Measurements from ENCODE around the gene OR13C5.
"Not testable (repeated sequence)": the region's sequence is repeated elsewhere in the genome, so short reads cannot be mapped to it uniquely, and the experiment has no call there.

OR13C5 gene

GRCh38 chr9:104599313-104599712, at the start of gene OR13C5:
TSS of gene OR13C5 (minus strand) at chr9:104599413. CDS start at chr9:104599413, 0 bp downstream.
- DNase-seq (ENCODE audit: low read depth in 2 of 2) = not testable (repeated sequence)

- no peak for DNase-seq (ENCODE audit: low read depth in 2 of 2)
These were observed 36.2 kb upstream of the OR13C5 start for GRCh38 chr9:104635456-104635855.

- no peak for DNase-seq (ENCODE audit: low read depth in 2 of 2)
These were observed 34.8 kb upstream of the OR13C5 start for GRCh38 chr9:104633976-104634520.

GRCh38 chr9:104625964-104626363, 26.8 kb upstream of the OR13C5 start:
- not testable (repeated sequence) for DNase-seq (ENCODE audit: low read depth in 2 of 2)

GRCh38 chr9:104618104-104618503, 18.9 kb upstream of the OR13C5 start, which contains the start of gene OR13C9:
TSS of gene OR13C9 (minus strand) at chr9:104618204. CDS start at chr9:104618204, 0 bp downstream.
- DNase-seq (ENCODE audit: low read depth in 2 of 2) = no peak

- DNase-seq (ENCODE audit: low read depth in 2 of 2) = no peak
These were observed 18.2 kb upstream of the OR13C5 start for GRCh38 chr9:104617418-104617817.

- no peak for DNase-seq (ENCODE audit: low read depth in 2 of 2)
These were observed 12.0 kb upstream of the OR13C5 start for GRCh38 chr9:104611213-104611612.

- DNase-seq (ENCODE audit: low read depth in 2 of 2) = no peak
These were observed 9.1 kb upstream of the OR13C5 start for GRCh38 chr9:104608336-104608735.

GRCh38 chr9:104606152-104606551, 6.9 kb upstream of the OR13C5 start:
- DNase-seq (ENCODE audit: low read depth in 2 of 2) = no peak

GRCh38 chr9:104605527-104605926, 6.3 kb upstream of the OR13C5 start, which contains the start of gene OR13C2:
TSS of gene OR13C2 (minus strand) at chr9:104605627. CDS start at chr9:104605627, 0 bp downstream.
- not testable (repeated sequence) for DNase-seq (ENCODE audit: low read depth in 2 of 2)

- DNase-seq (ENCODE audit: low read depth in 2 of 2) = no peak
These were observed 5.6 kb upstream of the OR13C5 start for GRCh38 chr9:104604801-104605200.

GRCh38 chr9:104598749-104599148, 464 bp downstream of the OR13C5 start:
- not testable (repeated sequence) for DNase-seq (ENCODE audit: low read depth in 2 of 2)

- DNase-seq (ENCODE audit: low read depth in 2 of 2) = no peak
These were observed 9.6 kb downstream of the OR13C5 start for GRCh38 chr9:104589626-104590025.

GRCh38 chr9:104586496-104587180, 12.6 kb downstream of the OR13C5 start:
- DNase-seq (ENCODE audit: low read depth in 2 of 2) = no peak

GRCh38 chr9:104580562-104580961, 18.7 kb downstream of the OR13C5 start:
- DNase-seq (ENCODE audit: low read depth in 2 of 2) = no peak

GRCh38 chr9:104577263-104577662, 21.9 kb downstream of the OR13C5 start:
- DNase-seq (ENCODE audit: low read depth in 2 of 2) = no peak

- no peak for DNase-seq (ENCODE audit: low read depth in 2 of 2)
These were observed 23.8 kb downstream of the OR13C5 start for GRCh38 chr9:104575456-104575855.

GRCh38 chr9:104572612-104573011, 26.6 kb downstream of the OR13C5 start:
- DNase-seq (ENCODE audit: low read depth in 2 of 2) = no peak

- DNase-seq (ENCODE audit: low read depth in 2 of 2) = no peak
These were observed 30.3 kb downstream of the OR13C5 start, which contains the start of gene OR13C8 for GRCh38 chr9:104568868-104569267. TSS of gene OR13C8 (plus strand) at chr9:104569168. CDS start at chr9:104569168, 0 bp downstream.

- DNase-seq (ENCODE audit: low read depth in 2 of 2) = no peak
These were observed 34.9 kb downstream of the OR13C5 start for GRCh38 chr9:104564358-104564757.

- no peak for DNase-seq (ENCODE audit: low read depth in 2 of 2)
These were observed 42.2 kb downstream of the OR13C5 start for GRCh38 chr9:104556830-104557634.

GRCh38 chr9:104555521-104555920, 43.7 kb downstream of the OR13C5 start:
- DNase-seq (ENCODE audit: low read depth in 2 of 2) = no peak

Data from stimulated activated CD8-positive, alpha-beta memory T cell treated with anti-CD3 and anti-CD28 coated beads, Interleukin-15, amount 100 ng/mL, for 4 hours (primary cell).